VCaP (cell line): Measurements from ENCODE around the gene DCAF8.
A peak's percentile ranks its signal among the peaks of the same experiment; 100 is the strongest.

Source experiments
- H3K27ac ChIP-seq: fragments of 450-650 bp; 2 replicates; pipeline ENCODE4 v1.5.1; 2017
- CTCF ChIP-seq: fragments of 450-650 bp; conservative IDR thresholded peaks from 2 replicates; pipeline ENCODE4 v1.5.1; 2017; ENCODE audit warnings: mild to moderate bottlenecking, moderate library complexity

DCAF8 gene

GRCh38 chr1:160258177-160258798, 4.1 kb downstream of the DCAF8 start:
- TF ChIP-seq CTCF = no peak
- no peak overlapping the region for H3K27ac ChIP-seq

GRCh38 chr1:160257411-160258015, 4.8 kb downstream of the DCAF8 start:
- no peak for TF ChIP-seq CTCF
- H3K27ac ChIP-seq = no peak overlapping the region

- TF ChIP-seq CTCF = no peak
- H3K27ac ChIP-seq = no peak overlapping the region
Observed at GRCh38 chr1:160256396-160257046, 5.8 kb downstream of the DCAF8 start.

GRCh38 chr1:160255781-160256300, 6.5 kb downstream of the DCAF8 start:
- H3K27ac ChIP-seq = no peak overlapping the region
- TF ChIP-seq CTCF = no peak

GRCh38 chr1:160251687-160252526, 10.4 kb downstream of the DCAF8 start:
- H3K27ac ChIP-seq = peak overlapping the region; percentile 7; the same call in 1 of the 2 replicates
- TF ChIP-seq CTCF = peak; percentile 81

GRCh38 chr1:160251011-160251410, 11.3 kb downstream of the DCAF8 start:
- no peak overlapping the region for H3K27ac ChIP-seq
- no peak for TF ChIP-seq CTCF

GRCh38 chr1:160247053-160247452, 15.3 kb downstream of the DCAF8 start:
- H3K27ac ChIP-seq = no peak overlapping the region
- no peak for TF ChIP-seq CTCF
